COR-L47 (cell line): ENCODE measurements around the gene PRKACB.
"Not testable (repeated sequence)": the region's sequence is repeated elsewhere in the genome, so short reads cannot be mapped to it uniquely, and the experiment has no call there.

Experiments used
- DNase-seq: peaks from one replicate; lab custom pipeline; 2025; lab: John Stamatoyannopoulos, UW

Gene PRKACB

DNA sequence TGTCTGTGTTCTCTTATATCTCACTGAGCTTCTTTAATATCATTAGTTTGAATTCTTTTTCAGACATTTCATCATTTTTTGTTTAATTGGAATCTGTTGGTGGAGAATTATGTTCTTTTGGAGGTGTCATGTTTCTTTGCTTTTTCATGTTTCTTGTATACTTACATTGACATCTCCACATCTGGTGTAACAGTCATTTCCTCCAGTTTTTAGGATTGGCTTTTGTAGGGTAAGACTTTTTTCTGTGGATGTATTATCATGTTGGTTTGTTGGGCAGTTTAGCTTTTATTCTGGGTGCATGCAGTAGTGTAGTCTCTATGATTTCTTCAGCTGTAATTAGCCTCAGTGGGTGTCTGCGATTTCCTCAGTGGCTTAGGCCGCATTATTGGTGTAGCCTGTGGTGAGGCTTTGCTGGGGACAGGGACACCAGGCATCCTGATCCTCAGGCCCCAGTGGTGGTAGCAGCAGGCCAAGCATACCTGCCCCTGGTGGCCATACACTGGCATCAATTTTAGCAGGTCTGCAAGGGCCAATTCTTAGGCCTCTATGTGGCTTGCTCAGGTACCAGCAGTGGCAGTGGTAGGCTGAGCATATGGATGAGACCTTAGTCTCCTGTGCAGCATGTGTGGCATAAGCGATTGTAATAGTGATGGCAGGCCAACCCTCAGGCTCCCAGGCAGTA lies 79.8 kb downstream of the PRKACB start:
- DNase-seq = no peak

GRCh38 chr1:84224905-84225304 lies 80.8 kb downstream of the PRKACB start:
- no peak for DNase-seq

DNA sequence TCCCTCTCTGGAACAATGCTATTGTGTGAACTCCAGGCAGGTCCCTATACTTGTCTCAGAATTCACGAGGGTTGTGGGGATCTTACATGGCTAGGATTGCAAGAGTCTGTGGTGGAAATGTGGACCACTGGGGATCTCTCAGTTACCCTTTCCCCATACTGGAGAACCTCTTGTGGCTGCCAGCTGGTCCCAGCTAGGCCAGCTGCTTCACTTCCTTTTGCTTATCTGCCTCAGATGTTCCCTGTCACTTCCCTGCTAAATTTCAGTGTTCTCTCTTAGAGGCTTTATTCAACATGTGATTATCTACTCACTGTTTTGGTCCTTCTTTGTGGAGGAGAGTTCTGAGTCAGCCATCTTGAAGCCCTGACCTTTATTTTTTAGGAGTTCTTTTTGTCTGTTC lies 81.6 kb downstream of the PRKACB start:
- no peak for DNase-seq

GRCh38 chr1:84232676-84233075 lies 88.6 kb downstream of the PRKACB start:
- DNase-seq = not testable (repeated sequence)

DNA sequence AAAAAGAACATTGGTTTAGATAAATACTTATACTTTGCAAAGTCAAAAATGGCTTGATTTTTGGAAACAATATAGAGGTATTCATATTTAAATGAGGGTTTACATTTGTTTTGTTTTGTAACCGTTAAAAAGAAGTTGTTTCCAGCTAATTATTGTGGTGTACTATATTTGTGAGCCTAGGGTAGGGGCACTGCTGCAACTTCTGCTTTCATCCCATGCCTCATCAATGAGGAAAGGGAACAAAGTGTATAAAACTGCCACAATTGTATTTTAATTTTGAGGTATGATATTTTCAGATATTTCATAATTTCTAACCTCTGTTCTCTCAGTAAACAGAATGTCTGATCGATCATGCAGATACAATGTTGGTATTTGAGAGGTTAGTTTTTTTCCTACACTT lies 92.2 kb downstream of the PRKACB start:
- no peak for DNase-seq

GRCh38 chr1:84242641-84243040 lies 98.6 kb downstream of the PRKACB start:
- no peak for DNase-seq

DNA sequence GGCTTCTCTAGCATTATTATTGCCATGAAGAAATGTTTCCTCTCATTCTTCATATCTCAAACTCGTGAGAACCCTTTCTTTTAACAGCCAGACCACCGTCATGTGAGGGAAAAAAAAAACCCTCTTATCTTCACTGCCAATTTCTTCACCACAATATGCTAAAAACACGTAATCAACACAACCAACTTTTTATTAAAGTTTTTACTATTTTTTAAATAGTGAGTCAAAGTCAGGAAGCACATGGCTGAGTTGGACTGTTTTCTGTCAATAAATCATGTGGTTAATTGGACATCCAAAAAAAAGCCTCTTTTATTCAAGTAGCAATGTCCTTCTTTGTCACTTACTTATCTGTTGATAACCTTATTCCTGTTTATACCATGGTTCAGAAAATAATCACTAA lies 101.5 kb downstream of the PRKACB start:
- no peak for DNase-seq

DNA sequence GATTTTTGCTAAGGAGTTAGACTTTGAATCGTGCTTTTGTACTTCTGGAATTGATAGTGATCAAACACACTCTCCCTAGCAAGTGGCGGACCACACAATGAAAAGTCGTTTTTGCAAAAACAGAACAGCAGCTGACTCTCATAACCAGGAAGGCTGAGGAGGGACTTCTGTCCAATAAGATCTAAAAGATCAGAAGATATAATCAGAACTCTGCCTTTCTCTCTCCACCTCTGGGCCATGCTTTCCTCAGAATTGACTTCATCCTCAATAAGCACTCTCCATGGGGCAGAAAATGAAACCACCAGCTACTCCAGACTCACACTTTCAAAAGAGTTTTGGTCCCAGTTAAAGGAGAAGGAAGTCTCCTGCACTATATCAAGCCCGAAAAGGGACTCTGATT lies 102.1 kb downstream of the PRKACB start:
- DNase-seq = no peak

- no peak for DNase-seq
Measured at GRCh38 chr1:84247425-84248220, 103.6 kb downstream of the PRKACB start.

- DNase-seq = no peak
Measured at GRCh38 chr1:84250668-84251067, 106.6 kb downstream of the PRKACB start.

DNA sequence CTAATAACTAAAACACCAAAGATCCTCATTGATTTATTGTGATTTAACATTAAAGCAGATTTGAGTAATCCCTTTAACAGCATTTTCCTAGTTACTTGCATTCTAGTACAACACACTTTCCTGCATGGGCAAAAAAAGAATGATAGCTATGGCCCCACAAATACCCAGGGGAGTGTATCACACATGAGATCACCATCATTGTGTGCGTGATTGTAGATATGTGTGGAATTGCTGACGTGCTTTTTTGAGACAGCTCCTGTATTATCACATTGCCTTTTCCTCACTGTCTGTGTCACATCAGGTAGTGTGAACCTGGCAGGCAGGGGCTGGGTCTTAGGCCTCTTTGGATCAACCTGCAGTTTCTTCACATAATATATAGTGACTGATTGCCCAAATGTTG lies 109.0 kb downstream of the PRKACB start:
- DNase-seq = no peak

- no peak for DNase-seq
Measured at GRCh38 chr1:84253891-84254290, 109.8 kb downstream of the PRKACB start.

DNA sequence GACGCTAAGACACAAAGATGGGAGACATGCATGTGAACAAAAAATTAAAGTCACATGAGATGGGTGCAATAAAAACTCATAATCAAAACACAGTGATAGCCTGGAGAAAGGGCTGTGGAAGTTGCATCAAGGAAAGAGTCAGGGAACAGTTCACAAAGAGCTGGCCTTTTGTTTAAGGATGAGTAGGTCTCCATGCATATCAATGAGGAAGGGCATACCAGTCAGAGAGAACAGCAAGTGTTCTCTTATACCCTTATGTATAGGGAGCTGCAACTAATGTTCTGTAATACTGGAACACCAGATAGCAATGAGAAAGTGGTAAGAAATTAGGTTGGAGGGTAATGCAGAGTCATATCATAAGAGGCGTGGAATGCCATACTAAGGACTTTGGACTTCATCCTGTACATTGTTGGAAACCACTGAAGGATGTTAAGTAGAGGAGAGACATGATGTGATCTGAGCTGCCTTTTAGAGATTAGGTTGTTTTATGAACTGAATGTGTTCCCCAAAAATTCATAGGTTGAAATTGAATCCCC lies 110.7 kb downstream of the PRKACB start:
- no peak for DNase-seq

DNA sequence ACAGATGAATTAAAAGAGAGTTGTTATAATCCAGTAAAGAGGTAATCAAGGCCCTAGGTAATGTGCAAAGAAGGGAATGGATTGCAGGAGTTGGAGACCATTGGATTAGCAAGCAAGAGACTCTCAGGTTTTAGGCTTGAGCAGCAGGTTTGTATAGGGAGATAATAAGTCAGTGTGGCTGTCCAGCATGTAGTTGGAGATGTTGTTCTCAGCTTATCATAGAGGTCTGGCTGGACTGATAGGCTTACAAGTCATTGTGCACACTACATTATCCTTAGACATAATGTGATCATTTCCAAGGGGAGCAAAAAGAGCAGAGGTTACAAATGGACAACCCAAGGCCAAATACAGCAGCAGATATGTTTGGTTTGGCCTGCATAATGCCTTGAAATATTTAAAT lies 111.5 kb downstream of the PRKACB start:
- DNase-seq = no peak

- no peak for DNase-seq
Measured at GRCh38 chr1:84257617-84258016, 113.5 kb downstream of the PRKACB start.

DNA sequence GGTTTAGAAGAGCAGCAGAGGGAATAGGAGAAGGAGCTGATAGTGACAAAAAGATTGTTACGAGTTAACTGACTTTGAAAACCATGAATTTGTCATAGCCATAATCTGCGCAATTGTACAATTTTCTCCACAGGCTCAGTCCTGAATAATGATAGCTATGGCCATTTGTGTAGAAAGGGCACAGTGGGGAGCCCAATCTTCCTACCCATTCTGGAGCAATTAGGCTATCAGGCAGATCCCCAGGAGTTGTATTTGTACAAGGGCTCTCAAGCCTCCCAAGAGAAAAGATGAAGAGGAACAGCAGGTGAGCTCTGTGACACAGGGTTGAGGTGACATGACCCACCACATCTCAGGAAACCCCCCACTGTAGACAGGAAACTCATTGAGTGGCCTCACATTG lies 115.3 kb downstream of the PRKACB start:
- peak; percentile 95 for DNase-seq

DNA sequence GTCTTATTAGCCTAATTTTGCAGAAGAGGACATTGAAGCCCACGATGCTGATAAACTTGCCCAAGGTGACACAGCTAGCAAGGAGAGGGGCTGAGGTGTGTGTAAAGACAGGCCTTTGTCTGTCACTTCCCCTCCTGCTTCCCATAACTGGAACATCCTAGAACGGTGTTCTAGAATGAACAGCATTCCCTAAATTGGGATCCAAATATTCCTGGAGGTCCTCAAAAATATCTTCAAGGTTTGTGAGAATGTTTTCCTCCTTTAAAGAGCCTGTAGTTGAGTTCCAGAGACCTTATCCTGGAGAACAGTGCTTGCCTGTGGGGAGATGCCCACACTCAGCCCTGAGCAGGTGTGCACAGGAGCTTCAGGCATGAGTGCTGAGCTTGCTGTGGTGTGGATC lies 115.9 kb downstream of the PRKACB start:
- no peak for DNase-seq

DNA sequence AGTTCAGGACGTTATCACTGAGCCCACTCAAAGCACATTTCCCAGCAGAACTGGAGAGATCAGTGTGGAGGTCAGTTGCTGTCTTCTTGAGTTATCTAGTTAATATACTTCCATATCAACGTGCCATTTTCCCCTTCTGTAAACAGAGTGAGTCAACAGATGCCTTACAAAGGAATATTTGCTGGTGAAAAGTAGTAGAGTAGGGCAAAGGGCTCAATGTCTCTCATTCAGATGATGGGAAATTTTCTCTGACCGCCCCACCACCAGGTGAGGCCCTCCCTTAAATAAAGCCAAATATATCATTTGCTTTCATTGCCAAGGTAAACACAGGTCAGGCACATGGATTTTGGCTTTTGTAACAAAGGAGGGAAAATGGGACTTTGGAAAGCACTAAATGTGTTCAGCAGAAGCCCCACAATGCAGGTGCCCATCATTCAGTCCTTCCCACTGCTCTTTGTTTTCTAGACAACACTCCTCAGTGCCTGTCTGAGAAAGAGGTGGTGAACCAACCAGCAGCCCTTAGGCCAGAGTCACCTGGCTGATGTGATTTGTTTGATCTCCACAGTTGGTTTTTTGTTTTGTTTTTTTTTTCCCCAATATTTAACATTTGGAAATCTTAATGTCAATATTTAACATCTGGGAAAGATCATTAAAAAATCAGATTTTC lies 116.9 kb downstream of the PRKACB start:
- DNase-seq = peak; percentile 51

GRCh38 chr1:84264961-84265360 lies 120.9 kb downstream of the PRKACB start:
- DNase-seq = no peak

DNA sequence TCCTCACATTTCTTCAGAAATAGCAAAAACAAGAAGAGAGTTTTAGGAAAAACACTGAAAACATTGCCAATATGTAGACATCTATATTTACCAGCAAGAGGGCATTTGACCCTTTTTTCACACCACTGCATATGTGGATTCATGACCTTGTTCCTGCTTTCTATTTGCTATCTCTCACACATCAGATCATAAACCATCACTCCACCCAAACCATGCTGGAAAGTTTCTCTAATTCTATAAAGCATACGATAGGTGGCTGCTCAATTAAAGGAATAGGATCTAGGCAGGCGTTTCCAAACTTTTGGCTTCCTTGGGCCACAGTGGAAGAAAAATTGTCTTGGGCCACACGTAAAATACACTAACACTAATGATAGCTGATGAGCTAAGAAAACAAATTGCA lies 121.8 kb downstream of the PRKACB start:
- DNase-seq = no peak

- DNase-seq = no peak
Measured at GRCh38 chr1:84266748-84267147, 122.7 kb downstream of the PRKACB start.

DNA sequence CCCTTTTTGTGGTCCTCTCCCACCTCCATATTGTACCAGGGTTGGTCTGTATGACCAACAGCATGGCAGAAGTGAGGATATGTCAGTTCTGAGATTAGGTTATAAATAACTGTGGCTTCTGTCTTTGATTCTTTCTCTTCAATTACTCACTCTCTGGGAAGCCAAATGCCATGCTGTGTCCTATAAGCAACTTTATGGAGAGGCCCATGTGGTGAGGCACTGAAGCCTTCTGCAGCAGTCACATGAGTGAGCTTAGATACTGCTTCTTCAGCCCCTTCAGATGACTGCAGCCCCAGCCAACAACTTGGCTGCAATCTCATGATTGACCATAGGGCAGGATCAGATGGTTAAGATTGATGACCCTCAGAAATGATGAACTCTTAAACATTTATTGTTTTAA lies 123.4 kb downstream of the PRKACB start:
- DNase-seq = no peak

DNA sequence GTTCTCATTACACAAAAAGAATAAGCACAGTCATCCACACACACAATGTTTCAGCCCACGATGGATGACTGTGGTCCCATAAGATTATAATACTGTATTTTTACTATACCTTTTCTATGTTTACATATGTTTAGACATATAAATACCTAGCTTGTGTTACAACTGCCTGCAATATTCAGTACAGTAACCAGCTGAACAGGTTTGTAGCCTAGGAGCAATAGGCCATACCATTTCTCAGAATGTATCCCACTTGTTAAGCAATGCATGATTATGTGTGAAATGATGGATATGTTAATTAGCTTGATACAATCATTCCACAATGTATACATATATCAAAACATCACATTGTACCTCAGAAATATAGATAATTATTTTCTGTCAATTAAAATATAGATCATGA lies 124.3 kb downstream of the PRKACB start:
- no peak for DNase-seq
